HEK293 (cell line): ENCODE results near the gene NAIF1.

Source experiments
- CTCF ChIA-PET: fragments of 350-600 bp; formaldehyde crosslinking; extraction: SDS; loops from one replicate; lab custom pipeline; 2021; ENCODE audit warnings: antibody characterized with exemption; lab: Yijun Ruan, JAX
- POLR2A ChIA-PET: fragments of 300-600 bp; formaldehyde crosslinking; extraction: SDS; loops from one replicate; lab custom pipeline; 2020; ENCODE audit warnings: antibody characterized with exemption, inconsistent platforms; lab: Yijun Ruan, JAX
- H3K27ac ChIP-seq: fragments of 200-500 bp; sonication (Bioruptor generic); 2 replicates; pipeline ENCODE4 v1.5.1; 2014; ENCODE audit warnings: low read depth, low read length, control low read depth, inconsistent platforms; ENCODE audit errors: extremely low read depth
- H3K36me3 ChIP-seq, 2 experiments: fragments of 200-500 bp in 1 of 2; sonication (Bioruptor generic) in 1 of 2; 1 replicate in 1 of 2; 2 replicates in 1 of 2; pipeline ENCODE4 v1.5.1; 2014 to 2017; ENCODE audit warnings: inconsistent platforms in 2 of 2, low read length in 2 of 2; ENCODE audit not compliant: control insufficient read depth in 2 of 2, insufficient read depth in 1 of 2
- H3K4me1 ChIP-seq: fragments of 200-500 bp; sonication (Bioruptor generic); 2 replicates; pipeline ENCODE4 v1.5.1; 2014; ENCODE audit warnings: mild to moderate bottlenecking, low read length, inconsistent platforms; ENCODE audit not compliant: control insufficient read depth, insufficient read depth
- H3K4me3 ChIP-seq: 2 replicates; pipeline ENCODE4 v1.5.1; 2011; ENCODE audit warnings: low read depth, mild to moderate bottlenecking, control low read depth, low read length, moderate library complexity
- H3K9me3 ChIP-seq: fragments of 200-500 bp; sonication (Bioruptor generic); 2 replicates; pipeline ENCODE4 v1.5.1; 2014; ENCODE audit warnings: low read depth, low read length, inconsistent platforms; ENCODE audit not compliant: control insufficient read depth, insufficient read depth
- GLIS1 ChIP-seq: fragments of 450-650 bp; formaldehyde crosslinking; IDR thresholded peaks from 2 replicates; pipeline ENCODE4 v1.5.1; 2016; ENCODE audit warnings: missing biosample characterization, missing genetic modification characterization
- MEIS1 ChIP-seq: sonication (generic); formaldehyde crosslinking; IDR thresholded peaks from 2 replicates; pipeline ENCODE4 v1.8.1; 2022; ENCODE audit warnings: missing genetic modification reagents, mild to moderate bottlenecking, borderline replicate concordance
- OSR2 ChIP-seq: fragments of 450-650 bp; formaldehyde crosslinking; IDR thresholded peaks from 2 replicates; pipeline ENCODE4 v1.5.1; 2016; ENCODE audit warnings: missing biosample characterization, missing genetic modification characterization
- YY2 ChIP-seq: fragments of 450-650 bp; formaldehyde crosslinking; IDR thresholded peaks from 2 replicates; pipeline ENCODE4 v1.5.1; 2016; ENCODE audit warnings: missing biosample characterization, missing genetic modification characterization
- ZNF155 ChIP-seq: fragments of 450-650 bp; formaldehyde crosslinking; IDR thresholded peaks from 2 replicates; pipeline ENCODE4 v1.5.1; 2016; ENCODE audit warnings: missing biosample characterization, missing genetic modification characterization
- ZNF223 ChIP-seq: fragments of 450-650 bp; formaldehyde crosslinking; IDR thresholded peaks from 2 replicates; pipeline ENCODE4 v1.5.1; 2016; ENCODE audit warnings: missing biosample characterization, missing genetic modification characterization
- ZNF280D ChIP-seq: fragments of 450-650 bp; formaldehyde crosslinking; IDR thresholded peaks from 2 replicates; pipeline ENCODE4 v1.5.1; 2016; ENCODE audit warnings: missing biosample characterization, missing genetic modification characterization
- ZNF335 ChIP-seq: fragments of 450-650 bp; formaldehyde crosslinking; conservative IDR thresholded peaks from 2 replicates; pipeline ENCODE4 v1.5.1; 2016; ENCODE audit warnings: missing biosample characterization, missing genetic modification characterization
- ZNF362 ChIP-seq: fragments of 450-650 bp; formaldehyde crosslinking; IDR thresholded peaks from 2 replicates; pipeline ENCODE4 v1.5.1; 2016; ENCODE audit warnings: missing biosample characterization, missing genetic modification characterization
- ZNF37A ChIP-seq: fragments of 450-650 bp; IDR thresholded peaks from 2 replicates; pipeline ENCODE4 v1.5.1; 2018; ENCODE audit warnings: missing biosample characterization, missing genetic modification characterization
- ZNF747 ChIP-seq: fragments of 450-650 bp; formaldehyde crosslinking; IDR thresholded peaks from 2 replicates; pipeline ENCODE4 v1.5.1; 2016; ENCODE audit warnings: missing biosample characterization, missing genetic modification characterization
- ZNF776 ChIP-seq: fragments of 450-650 bp; formaldehyde crosslinking; IDR thresholded peaks from 2 replicates; pipeline ENCODE4 v1.5.0; 2017; ENCODE audit warnings: missing biosample characterization, missing genetic modification characterization, borderline replicate concordance
- ZNF843 ChIP-seq: fragments of 450-650 bp; formaldehyde crosslinking; IDR thresholded peaks from 2 replicates; pipeline ENCODE4 v1.5.1; 2016; ENCODE audit warnings: missing biosample characterization, missing genetic modification characterization
- ZSCAN5A ChIP-seq: fragments of 450-650 bp; formaldehyde crosslinking; IDR thresholded peaks from 2 replicates; pipeline ENCODE4 v1.5.1; 2016; ENCODE audit warnings: missing biosample characterization, missing genetic modification characterization
- TF ChIP-seq, protein P1 (sequence below): fragments of 450-650 bp; formaldehyde crosslinking; IDR thresholded peaks from 2 replicates; pipeline ENCODE4 v1.5.1; 2016; ENCODE audit warnings: missing biosample characterization, missing genetic modification characterization
- TF ChIP-seq, protein P2 (sequence below): fragments of 450-650 bp; formaldehyde crosslinking; IDR thresholded peaks from 2 replicates; pipeline ENCODE4 v1.5.1; 2017; ENCODE audit warnings: missing biosample characterization, missing genetic modification characterization
- TF ChIP-seq, protein P3 (sequence below): sonication (generic); formaldehyde crosslinking; IDR thresholded peaks from 2 replicates; pipeline ENCODE4 v1.8.1; 2022; ENCODE audit warnings: mild to moderate bottlenecking, moderate library complexity, missing genetic modification reagents
- TF ChIP-seq, protein P4 (sequence below): fragments of 450-650 bp; formaldehyde crosslinking; IDR thresholded peaks from 2 replicates; pipeline ENCODE4; 2016; ENCODE audit warnings: missing biosample characterization, missing genetic modification characterization
- TF ChIP-seq, protein P5 (sequence below): fragments of 450-650 bp; formaldehyde crosslinking; IDR thresholded peaks from 2 replicates; pipeline ENCODE4 v1.5.1; 2017; ENCODE audit warnings: missing biosample characterization, missing genetic modification characterization

The NAIF1 gene

GRCh38 chr9:128070874-128071273 is 3.8 kb upstream of the NAIF1 start:
- CTCF ChIA-PET = interaction anchor here (0.6 to 1.1 kb wide), 2 partner anchors 22 to 27 kb away, joined by 3 read pairs; no protein-coding TSS in a partner anchor
- TF ChIP-seq ZNF747 (tag by site-specific recombination) (no peak), ZNF843 (tag by site-specific recombination) (no peak), ZNF37A (tag by site-specific recombination) (no peak), OSR2 (tag by site-specific recombination) (no peak), YY2 (tag by site-specific recombination) (no peak), ZNF155 (tag by site-specific recombination) (no peak), MEIS1 (CRISPR knock-in tag) (no peak), ZNF362 (tag by site-specific recombination) (no peak), ZNF223 (tag by site-specific recombination) (no peak), ZNF776 (tag by site-specific recombination) (no peak), ZNF280D (tag by site-specific recombination) (no peak), ZSCAN5A (tag by site-specific recombination) (no peak), GLIS1 (tag by site-specific recombination) (no peak), ZNF335 (tag by site-specific recombination) (no peak)
- TF ChIP-seq, protein P1, sequence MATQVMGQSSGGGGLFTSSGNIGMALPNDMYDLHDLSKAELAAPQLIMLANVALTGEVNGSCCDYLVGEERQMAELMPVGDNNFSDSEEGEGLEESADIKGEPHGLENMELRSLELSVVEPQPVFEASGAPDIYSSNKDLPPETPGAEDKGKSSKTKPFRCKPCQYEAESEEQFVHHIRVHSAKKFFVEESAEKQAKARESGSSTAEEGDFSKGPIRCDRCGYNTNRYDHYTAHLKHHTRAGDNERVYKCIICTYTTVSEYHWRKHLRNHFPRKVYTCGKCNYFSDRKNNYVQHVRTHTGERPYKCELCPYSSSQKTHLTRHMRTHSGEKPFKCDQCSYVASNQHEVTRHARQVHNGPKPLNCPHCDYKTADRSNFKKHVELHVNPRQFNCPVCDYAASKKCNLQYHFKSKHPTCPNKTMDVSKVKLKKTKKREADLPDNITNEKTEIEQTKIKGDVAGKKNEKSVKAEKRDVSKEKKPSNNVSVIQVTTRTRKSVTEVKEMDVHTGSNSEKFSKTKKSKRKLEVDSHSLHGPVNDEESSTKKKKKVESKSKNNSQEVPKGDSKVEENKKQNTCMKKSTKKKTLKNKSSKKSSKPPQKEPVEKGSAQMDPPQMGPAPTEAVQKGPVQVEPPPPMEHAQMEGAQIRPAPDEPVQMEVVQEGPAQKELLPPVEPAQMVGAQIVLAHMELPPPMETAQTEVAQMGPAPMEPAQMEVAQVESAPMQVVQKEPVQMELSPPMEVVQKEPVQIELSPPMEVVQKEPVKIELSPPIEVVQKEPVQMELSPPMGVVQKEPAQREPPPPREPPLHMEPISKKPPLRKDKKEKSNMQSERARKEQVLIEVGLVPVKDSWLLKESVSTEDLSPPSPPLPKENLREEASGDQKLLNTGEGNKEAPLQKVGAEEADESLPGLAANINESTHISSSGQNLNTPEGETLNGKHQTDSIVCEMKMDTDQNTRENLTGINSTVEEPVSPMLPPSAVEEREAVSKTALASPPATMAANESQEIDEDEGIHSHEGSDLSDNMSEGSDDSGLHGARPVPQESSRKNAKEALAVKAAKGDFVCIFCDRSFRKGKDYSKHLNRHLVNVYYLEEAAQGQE (tag by site-specific recombination) = no peak
- TF ChIP-seq, protein P2, sequence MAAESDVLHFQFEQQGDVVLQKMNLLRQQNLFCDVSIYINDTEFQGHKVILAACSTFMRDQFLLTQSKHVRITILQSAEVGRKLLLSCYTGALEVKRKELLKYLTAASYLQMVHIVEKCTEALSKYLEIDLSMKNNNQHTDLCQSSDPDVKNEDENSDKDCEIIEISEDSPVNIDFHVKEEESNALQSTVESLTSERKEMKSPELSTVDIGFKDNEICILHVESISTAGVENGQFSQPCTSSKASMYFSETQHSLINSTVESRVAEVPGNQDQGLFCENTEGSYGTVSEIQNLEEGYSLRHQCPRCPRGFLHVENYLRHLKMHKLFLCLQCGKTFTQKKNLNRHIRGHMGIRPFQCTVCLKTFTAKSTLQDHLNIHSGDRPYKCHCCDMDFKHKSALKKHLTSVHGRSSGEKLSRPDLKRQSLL (tag by site-specific recombination) = no peak
- TF ChIP-seq, protein P3, sequence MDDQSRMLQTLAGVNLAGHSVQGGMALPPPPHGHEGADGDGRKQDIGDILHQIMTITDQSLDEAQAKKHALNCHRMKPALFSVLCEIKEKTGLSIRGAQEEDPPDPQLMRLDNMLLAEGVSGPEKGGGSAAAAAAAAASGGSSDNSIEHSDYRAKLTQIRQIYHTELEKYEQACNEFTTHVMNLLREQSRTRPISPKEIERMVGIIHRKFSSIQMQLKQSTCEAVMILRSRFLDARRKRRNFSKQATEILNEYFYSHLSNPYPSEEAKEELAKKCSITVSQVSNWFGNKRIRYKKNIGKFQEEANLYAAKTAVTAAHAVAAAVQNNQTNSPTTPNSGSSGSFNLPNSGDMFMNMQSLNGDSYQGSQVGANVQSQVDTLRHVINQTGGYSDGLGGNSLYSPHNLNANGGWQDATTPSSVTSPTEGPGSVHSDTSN (CRISPR knock-in tag) = no peak
- TF ChIP-seq, protein P4, sequence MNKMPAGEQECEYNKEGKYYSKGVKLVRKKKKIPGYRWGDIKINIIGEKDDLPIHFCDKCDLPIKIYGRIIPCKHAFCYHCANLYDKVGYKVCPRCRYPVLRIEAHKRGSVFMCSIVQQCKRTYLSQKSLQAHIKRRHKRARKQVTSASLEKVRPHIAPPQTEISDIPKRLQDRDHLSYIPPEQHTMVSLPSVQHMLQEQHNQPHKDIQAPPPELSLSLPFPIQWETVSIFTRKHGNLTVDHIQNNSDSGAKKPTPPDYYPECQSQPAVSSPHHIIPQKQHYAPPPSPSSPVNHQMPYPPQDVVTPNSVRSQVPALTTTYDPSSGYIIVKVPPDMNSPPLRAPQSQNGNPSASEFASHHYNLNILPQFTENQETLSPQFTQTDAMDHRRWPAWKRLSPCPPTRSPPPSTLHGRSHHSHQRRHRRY (tag by site-specific recombination) = no peak
- TF ChIP-seq, protein P5, sequence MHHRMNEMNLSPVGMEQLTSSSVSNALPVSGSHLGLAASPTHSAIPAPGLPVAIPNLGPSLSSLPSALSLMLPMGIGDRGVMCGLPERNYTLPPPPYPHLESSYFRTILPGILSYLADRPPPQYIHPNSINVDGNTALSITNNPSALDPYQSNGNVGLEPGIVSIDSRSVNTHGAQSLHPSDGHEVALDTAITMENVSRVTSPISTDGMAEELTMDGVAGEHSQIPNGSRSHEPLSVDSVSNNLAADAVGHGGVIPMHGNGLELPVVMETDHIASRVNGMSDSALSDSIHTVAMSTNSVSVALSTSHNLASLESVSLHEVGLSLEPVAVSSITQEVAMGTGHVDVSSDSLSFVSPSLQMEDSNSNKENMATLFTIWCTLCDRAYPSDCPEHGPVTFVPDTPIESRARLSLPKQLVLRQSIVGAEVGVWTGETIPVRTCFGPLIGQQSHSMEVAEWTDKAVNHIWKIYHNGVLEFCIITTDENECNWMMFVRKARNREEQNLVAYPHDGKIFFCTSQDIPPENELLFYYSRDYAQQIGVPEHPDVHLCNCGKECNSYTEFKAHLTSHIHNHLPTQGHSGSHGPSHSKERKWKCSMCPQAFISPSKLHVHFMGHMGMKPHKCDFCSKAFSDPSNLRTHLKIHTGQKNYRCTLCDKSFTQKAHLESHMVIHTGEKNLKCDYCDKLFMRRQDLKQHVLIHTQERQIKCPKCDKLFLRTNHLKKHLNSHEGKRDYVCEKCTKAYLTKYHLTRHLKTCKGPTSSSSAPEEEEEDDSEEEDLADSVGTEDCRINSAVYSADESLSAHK (tag by site-specific recombination) = no peak
- no peaks in the 10 kb centered on the region for H3K9me3 ChIP-seq
- no peak overlapping the region for H3K27ac ChIP-seq
- H3K36me3 ChIP-seq = no peaks in the 10 kb centered on the region
- H3K4me3 ChIP-seq = no peak overlapping the region
- POLR2A ChIA-PET = interaction anchor here (0.6 to 0.7 kb wide), 2 partner anchors 58 to 330 kb away, joined by 4 read pairs; no protein-coding TSS in a partner anchor
- peaks cover 2% of the 10 kb centered on the region; the same call in 1 of the 2 replicates for H3K4me1 ChIP-seq
